Endothelial cell (in vitro differentiated cells): ENCODE results near the gene DRC1. TPM values are rescaled to one million over a fixed set of nuclear protein-coding genes. Genes with fewer than 3 reads are reported as not detected.
"Not testable (repeated sequence)": the region's sequence is repeated elsewhere in the genome, so short reads cannot be mapped to it uniquely, and the experiment has no call there.

Experiments used
- DNase-seq: peaks from one replicate; pipeline ENCODE4 v3.0.0; 2021; ENCODE audit warnings: low spot score
- H3K27ac Mint-ChIP-seq: one replicate; pipeline ENCODE4 v1.8.0; 2021; ENCODE audit warnings: mixed read lengths, inconsistent platforms; ENCODE audit not compliant: unreplicated experiment
- H3K27me3 Mint-ChIP-seq: one replicate; pipeline ENCODE4 v1.8.0; 2021; ENCODE audit warnings: mild to moderate bottlenecking, moderate library complexity, mixed read lengths, inconsistent platforms; ENCODE audit not compliant: unreplicated experiment
- H3K36me3 Mint-ChIP-seq: one replicate; pipeline ENCODE4 v1.8.0; 2021; ENCODE audit warnings: mild to moderate bottlenecking, low read depth, mixed read lengths, inconsistent platforms; ENCODE audit not compliant: unreplicated experiment
- H3K4me1 Mint-ChIP-seq: one replicate; pipeline ENCODE4 v1.8.0; 2021; ENCODE audit warnings: mild to moderate bottlenecking, mixed read lengths, inconsistent platforms; ENCODE audit not compliant: unreplicated experiment
- H3K4me3 Mint-ChIP-seq: one replicate; pipeline ENCODE4 v1.8.0; 2021; ENCODE audit warnings: mild to moderate bottlenecking, mixed read lengths, inconsistent platforms; ENCODE audit not compliant: unreplicated experiment
- H3K9me3 Mint-ChIP-seq: one replicate; pipeline ENCODE4 v1.8.0; 2021; ENCODE audit warnings: mixed read lengths, inconsistent platforms; ENCODE audit not compliant: unreplicated experiment
- CTCF ChIP-seq: fragments of 200-600 bp; sonication (generic); IDR thresholded peaks from one replicate; pipeline ENCODE4 v1.5.0; 2021; ENCODE audit warnings: antibody characterized with exemption; ENCODE audit not compliant: unreplicated experiment
- total RNA-seq: library from RNA; stranded (reverse); fragmentation: NEBNext Ultra II Directional; extraction: Animal tissue kit (Norgen Biotek cat#: 25700); gene quantifications from one replicate; pipeline ENCODE4 v1.2.1, GENCODE V29; 2021; ENCODE audit not compliant: unreplicated experiment

The DRC1 gene
- total RNA-seq, 1 donor from 2014 or later: 0.36 TPM

GRCh38 chr2:26366957-26367356, 34.8 kb upstream of the DRC1 start:
- TF ChIP-seq CTCF: no peak
- peaks cover 25% of the 10 kb centered on the region for H3K36me3 Mint-ChIP-seq
- no peaks in the 10 kb centered on the region for H3K4me1 Mint-ChIP-seq
- no peak for DNase-seq
- H3K27me3 Mint-ChIP-seq: no peaks in the 10 kb centered on the region
- no peak overlapping the region for H3K27ac Mint-ChIP-seq
- H3K4me3 Mint-ChIP-seq: no peak overlapping the region
- no peaks in the 10 kb centered on the region for H3K9me3 Mint-ChIP-seq

GRCh38 chr2:26369664-26370063, 32.1 kb upstream of the DRC1 start:
- DNase-seq, H3K4me1 Mint-ChIP-seq, H3K9me3 Mint-ChIP-seq, H3K27me3 Mint-ChIP-seq, H3K27ac Mint-ChIP-seq: not testable (repeated sequence)
- H3K36me3 Mint-ChIP-seq: peaks cover 32% of the 10 kb centered on the region
- H3K4me3 Mint-ChIP-seq: peak overlapping the region; percentile 6

- not testable (repeated sequence) for H3K9me3 Mint-ChIP-seq
Observed at GRCh38 chr2:26370909-26371308, 30.8 kb upstream of the DRC1 start.

GRCh38 chr2:26376799-26377198, 24.9 kb upstream of the DRC1 start:
- Mint-ChIP-seq H3K27ac (no peak overlapping the region), H3K9me3 (no peaks in the 10 kb centered on the region), H3K36me3 (peaks cover 16% of the 10 kb centered on the region), H3K4me1 (no peaks in the 10 kb centered on the region), H3K27me3 (peaks cover 1% of the 10 kb centered on the region), H3K4me3 (no peak overlapping the region)
- TF ChIP-seq CTCF: no peak
- no peak for DNase-seq

More at GRCh38 chr2:26370909-26371308, 30.8 kb upstream of the DRC1 start:
- peaks cover 36% of the 10 kb centered on the region for H3K36me3 Mint-ChIP-seq
- not testable (repeated sequence) for H3K27me3 Mint-ChIP-seq, H3K4me1 Mint-ChIP-seq, H3K27ac Mint-ChIP-seq, DNase-seq, H3K4me3 Mint-ChIP-seq

GRCh38 chr2:26380281-26380680, 21.4 kb upstream of the DRC1 start:
- DNase-seq: no peak
- Mint-ChIP-seq H3K27ac (no peak overlapping the region), H3K36me3 (peaks cover 4% of the 10 kb centered on the region), H3K4me1 (no peaks in the 10 kb centered on the region), H3K4me3 (no peak overlapping the region), H3K9me3 (no peaks in the 10 kb centered on the region), H3K27me3 (peaks cover 1% of the 10 kb centered on the region)
- TF ChIP-seq CTCF: no peak

GRCh38 chr2:26382564-26382963, 19.2 kb upstream of the DRC1 start:
- Mint-ChIP-seq H3K27ac (no peak overlapping the region), H3K9me3 (no peaks in the 10 kb centered on the region), H3K36me3 (no peaks in the 10 kb centered on the region), H3K27me3 (peaks cover 1% of the 10 kb centered on the region), H3K4me3 (no peak overlapping the region), H3K4me1 (no peaks in the 10 kb centered on the region)
- no peak for TF ChIP-seq CTCF
- no peak for DNase-seq
